GM21526 (cell line): Measurements from ENCODE around the gene R3HDML.
"Not testable (repeated sequence)": the region's sequence is repeated elsewhere in the genome, so short reads cannot be mapped to it uniquely, and the experiment has no call there.

ENCODE experiments used
- ATAC-seq: cut with Tn5 transposase; IDR thresholded peaks from one replicate; pipeline ENCODE4 v1.9.1; 2021; ENCODE audit warnings: moderate library complexity; ENCODE audit not compliant: unreplicated experiment, low FRiP score

Gene R3HDML

DNA sequence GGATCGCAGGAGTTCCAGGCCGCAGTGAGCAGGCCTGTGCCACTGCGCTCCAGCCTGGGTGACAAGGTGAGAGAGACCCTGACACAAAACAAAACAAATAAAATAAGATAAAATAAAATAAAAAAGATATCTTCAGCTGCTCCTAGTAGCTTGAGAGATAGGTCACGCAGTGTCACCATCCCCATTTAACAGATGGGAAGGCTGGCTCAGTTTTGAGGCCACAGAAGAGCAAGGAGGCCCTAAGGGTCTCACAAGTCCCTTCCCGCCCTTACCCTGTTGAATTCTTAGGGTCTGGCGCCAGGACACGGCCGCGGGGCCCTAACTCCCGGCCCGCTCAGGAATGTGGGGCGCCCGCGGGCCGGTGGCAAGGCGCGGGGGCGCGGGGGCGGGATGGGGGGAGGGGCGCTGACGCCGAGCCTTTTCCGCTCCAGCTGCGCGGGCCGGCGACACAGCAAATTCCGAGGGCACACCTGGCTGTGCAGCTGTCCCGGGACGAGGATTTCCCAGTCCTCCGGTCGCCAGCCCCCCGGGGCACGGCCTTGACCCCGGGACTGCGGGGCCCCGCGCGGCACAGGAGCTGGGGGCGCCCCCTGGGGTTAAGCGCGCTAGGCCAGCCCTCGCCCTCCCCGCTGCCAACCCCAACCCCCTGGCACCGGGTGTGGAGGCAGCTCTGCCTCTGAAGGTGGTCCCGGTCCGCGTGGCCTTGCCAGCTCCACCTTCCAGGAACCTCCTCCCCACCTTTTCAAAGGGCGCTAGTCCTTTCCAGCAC is 10.3 kb upstream of the R3HDML start:
- ATAC-seq: no peak

DNA sequence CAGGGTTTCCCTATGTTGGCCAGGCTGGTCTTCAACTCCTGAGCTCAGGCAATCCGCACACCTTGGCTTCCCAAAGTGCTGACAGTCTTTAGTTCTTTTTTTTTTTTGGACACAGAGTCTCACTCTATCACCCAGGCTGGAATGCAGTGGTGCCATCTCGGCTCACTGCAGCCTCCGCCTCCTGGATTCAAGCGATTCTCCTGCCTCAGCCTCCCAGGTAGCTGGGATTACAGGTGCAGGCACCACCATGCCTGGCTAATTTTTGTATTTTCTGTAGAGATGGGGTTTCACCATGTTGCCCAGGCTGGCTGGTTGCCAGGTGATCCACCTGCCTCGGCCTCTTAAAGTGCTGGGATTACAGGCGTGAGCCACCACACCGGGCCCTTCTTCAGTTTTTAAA is 9.1 kb upstream of the R3HDML start:
- ATAC-seq: not testable (repeated sequence)

DNA sequence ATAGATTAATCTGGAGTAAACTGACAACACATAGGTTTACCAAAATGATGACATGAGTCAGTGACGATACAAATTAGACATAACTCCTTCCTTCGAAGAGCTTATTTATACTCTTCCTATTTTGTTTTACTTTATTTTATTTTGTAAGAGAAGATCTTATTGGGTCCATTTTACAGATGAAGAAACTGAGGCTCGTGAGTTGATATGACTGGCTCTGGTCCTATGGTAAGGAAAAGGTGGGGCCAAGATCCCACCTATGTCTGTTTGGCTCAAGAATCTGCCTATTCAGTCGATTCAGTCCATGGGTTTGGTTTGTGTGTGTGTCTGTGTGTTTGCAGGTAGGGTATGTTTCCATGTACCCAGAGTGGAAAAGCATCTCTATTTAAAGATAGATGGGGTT is 8.4 kb upstream of the R3HDML start:
- ATAC-seq: no peak

GRCh38 chr20:44331201-44331600 is 5.6 kb upstream of the R3HDML start:
- ATAC-seq: no peak

- no peak for ATAC-seq
These were observed 2.5 kb upstream of the R3HDML start for GRCh38 chr20:44334306-44334705.

DNA sequence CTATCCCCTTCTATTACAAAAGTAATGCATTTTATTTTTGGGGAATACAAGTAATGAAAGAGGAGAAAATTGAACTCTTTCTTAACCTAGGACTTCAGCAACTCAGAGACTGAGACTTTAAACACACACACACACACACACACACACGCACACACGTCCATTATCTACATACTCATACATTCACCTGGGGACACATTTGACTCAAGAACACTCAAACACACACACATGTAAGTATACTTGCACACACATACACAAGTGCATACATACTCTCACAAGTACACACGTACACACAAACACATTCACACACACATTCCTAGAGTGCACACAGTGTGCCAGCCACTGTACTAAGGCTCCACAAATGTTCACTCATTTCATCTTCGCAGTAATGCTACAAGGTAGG is 2.1 kb upstream of the R3HDML start:
- ATAC-seq: no peak

- no peak for ATAC-seq
These were observed 1.2 kb upstream of the R3HDML start for GRCh38 chr20:44335675-44336074.

DNA sequence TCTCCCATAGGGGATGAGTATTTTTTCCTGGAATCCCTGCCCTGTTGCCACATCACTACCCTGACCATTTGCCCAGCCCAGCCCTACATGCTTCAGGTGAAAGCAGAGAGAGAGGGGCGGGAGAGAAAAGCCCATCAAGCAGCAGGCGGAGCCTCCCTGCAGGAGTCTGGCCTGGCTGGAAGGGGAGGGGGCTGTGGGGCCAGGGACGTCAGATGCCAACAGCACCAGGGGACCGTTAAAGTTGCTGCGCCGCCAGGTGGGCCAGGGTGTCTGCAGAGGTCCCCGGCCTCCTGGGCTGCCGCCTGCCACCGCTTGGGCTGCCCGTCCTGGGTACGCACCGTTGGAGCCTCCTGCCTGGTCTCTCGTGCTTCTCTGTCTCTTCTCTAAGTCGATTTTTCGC is 757 bp upstream of the R3HDML start:
- no peak for ATAC-seq

GRCh38 chr20:44342248-44342647 is 5.4 kb downstream of the R3HDML start:
- no peak for ATAC-seq

DNA sequence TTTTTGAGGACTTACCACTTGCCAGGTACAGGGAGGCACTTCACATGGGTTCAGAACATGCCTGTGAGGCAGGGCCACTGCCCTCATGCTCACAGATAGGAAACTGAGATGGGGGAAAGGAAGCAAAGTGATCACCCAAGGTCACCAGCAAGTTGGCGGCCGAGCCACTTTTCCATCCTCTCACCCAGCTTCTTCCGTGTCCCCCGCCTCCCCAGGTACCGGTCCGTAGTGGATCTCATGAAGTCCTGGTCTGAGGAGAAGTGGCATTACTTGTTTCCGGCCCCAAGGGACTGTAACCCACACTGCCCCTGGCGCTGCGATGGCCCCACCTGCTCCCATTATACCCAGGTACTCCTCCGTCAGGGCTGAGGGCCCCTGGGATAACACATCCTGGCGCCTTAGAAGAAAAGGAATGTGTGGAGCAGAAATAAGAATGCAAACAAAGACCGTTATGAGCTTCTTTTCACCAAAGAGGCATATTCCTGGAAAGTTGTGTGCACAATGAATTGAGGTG is 6.4 kb downstream of the R3HDML start:
- no peak for ATAC-seq

DNA sequence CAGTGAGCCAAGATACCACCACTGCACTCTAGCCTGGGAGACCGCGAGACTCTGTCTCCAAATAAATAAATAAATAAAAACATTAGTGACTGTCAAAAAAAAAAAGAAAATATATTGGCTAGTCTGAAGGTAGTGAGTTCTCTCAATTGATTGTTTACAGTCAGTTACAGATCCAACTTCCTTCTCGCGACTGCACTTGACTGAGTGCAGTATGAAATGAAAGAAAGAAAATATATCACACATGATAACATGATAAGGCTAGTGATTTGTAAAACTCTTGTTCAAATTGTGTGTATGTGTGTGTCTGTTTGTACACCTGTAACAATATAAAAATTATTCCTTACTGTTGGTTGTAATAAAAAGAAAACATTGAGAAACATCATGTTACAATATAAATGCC is 7.9 kb downstream of the R3HDML start:
- ATAC-seq: no peak

GRCh38 chr20:44345147-44345546 is 8.3 kb downstream of the R3HDML start:
- ATAC-seq: no peak

DNA sequence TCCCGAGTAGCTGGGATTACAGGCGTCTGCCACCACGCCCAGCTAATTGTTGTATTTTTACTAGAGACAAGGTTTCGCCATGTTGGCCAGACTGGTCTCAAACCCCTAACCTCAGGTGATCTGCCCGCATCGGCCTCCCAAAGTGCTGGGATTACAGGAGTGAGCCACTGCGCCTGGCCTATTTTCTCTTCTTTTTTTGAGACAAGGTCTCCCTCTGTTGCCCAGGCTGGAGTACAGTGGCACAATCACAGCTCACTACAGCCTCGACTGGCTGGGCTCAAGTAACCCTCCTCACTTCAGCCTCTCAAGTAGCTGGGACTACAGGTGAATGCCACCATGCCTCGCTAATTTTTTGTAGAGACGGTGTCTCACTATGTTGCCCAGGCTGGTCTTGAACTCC is 9.1 kb downstream of the R3HDML start:
- ATAC-seq: not testable (repeated sequence)

GRCh38 chr20:44348168-44348659 is 11.4 kb downstream of the R3HDML start:
- ATAC-seq: no peak

GRCh38 chr20:44349349-44349748 is 12.5 kb downstream of the R3HDML start:
- ATAC-seq: no peak

- no peak for ATAC-seq
These were observed 13.7 kb downstream of the R3HDML start for GRCh38 chr20:44350567-44350966.

GRCh38 chr20:44354979-44355497 is 18.2 kb downstream of the R3HDML start:
- no peak for ATAC-seq

- ATAC-seq: no peak
These were observed 18.9 kb downstream of the R3HDML start, which contains the start of gene HNF4A for GRCh38 chr20:44355498-44356352. Gene HNF4A, plus strand, starts transcription at chr20:44355699. Its CDS starts 106 bp downstream, at chr20:44355805.

GRCh38 chr20:44356353-44356723 is 19.5 kb downstream of the R3HDML start:
- no peak for ATAC-seq

DNA sequence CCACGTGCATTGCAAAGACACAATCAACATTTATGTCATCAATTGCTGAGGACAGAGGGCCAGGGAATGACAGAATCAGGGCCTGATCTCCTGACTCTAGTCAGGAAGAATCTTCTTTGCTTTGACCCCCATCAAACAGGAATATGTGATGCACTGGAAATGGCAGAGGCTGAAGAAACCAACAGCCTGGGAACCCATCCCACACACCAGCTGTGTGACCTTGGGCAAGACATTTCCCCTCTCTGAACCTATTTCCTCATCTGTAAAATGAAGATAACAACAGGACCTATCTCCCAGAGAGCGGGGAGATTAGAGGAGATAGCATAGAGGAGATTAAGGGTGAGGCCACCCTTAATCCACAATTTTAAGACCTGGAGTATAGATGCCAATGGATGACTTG is 20.2 kb downstream of the R3HDML start:
- no peak for ATAC-seq

- ATAC-seq: no peak
These were observed 20.8 kb downstream of the R3HDML start for GRCh38 chr20:44357555-44358125.
